GM12865 (cell line): ENCODE data around the gene CDH4.
"Not testable (repeated sequence)": the region's sequence is repeated elsewhere in the genome, so short reads cannot be mapped to it uniquely, and the experiment has no call there.

ENCODE experiments used
- DNase-seq: peaks from one replicate; pipeline ENCODE4 v3.0.0; 2010; ENCODE audit warnings: low read depth
- H3K4me3 ChIP-seq: 2 replicates; pipeline ENCODE4 v1.5.1; 2011; ENCODE audit warnings: mild to moderate bottlenecking, low read depth, low read length, control low read depth
- CTCF ChIP-seq: IDR thresholded peaks from 2 replicates; pipeline ENCODE4 v1.5.1; 2011; ENCODE audit warnings: low read length, control low read depth, low read depth, inconsistent platforms; ENCODE audit not compliant: insufficient read depth; ENCODE audit errors: missing control alignments

The CDH4 gene

DNA sequence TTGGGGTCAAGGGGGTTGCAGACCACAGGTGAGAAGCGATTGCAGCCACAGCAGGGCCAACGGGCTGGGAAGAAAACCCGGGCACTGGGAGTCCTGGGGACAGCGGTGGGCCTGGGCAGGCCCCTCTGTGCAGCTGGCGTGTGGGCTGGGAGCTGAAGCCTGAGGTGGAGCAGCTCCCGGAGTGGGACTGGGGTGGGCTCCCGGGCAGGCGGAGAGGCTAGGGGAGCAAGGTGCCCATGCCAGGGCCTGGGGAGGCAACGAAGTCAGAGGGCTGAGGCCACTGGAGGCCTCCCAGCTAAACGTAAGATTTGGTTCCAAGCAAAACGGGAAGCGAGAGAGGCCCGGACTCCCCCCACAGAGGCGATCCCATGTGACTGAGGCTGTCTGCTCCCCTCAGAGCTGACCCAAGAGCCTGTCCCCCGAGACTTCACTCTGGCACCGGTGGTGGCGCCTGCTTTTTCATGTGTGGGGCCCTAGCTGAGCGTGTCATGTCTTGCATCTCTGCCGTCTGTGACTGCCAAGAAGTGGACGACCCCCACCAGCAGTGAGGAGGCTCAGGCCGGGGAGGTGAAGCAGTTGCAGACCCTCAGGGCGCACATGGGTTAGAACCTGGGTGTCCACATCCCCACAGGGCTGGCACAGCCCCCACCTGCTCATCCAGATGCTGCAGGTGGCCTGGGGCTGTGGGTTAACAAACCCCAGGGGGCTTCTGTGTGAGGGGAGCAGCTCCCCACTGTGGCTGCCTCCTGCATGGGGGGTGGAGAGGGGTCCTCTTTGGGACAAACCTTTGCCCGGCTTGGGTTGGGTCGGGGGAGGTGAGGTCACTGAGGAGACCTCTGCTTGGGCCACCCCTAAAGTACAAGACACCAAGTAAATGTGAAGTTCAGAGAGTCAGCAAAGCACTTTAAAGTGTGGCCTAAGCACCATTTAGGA is 601.3 kb downstream of the CDH4 start:
- no peak for DNase-seq
- no peak for TF ChIP-seq CTCF
- H3K4me3 ChIP-seq: no peak overlapping the region

DNA sequence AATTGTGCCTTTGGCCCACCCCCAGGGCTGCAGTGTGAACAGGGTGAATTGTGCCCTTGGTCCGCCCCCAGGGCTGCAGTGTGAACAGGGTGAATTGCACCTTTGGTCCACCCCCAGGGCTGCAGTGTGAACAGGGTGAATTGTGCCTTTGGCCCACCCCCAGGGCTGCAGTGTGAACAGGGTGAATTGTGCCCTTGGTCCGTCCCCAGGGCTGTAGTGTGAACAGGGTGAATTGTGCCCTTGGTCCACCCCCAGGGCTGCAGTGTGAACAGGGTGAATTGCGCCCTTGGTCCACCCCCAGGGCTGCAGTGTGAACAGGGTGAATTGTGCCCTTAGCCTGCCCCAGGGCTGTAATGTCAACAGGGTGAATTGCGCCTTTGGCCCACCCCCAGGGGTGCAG is 602.5 kb downstream of the CDH4 start:
- H3K4me3 ChIP-seq, DNase-seq: not testable (repeated sequence)

- no peak for DNase-seq
- no peak overlapping the region for H3K4me3 ChIP-seq
Measured at GRCh38 chr20:61855286-61855685, 603.2 kb downstream of the CDH4 start.

DNA sequence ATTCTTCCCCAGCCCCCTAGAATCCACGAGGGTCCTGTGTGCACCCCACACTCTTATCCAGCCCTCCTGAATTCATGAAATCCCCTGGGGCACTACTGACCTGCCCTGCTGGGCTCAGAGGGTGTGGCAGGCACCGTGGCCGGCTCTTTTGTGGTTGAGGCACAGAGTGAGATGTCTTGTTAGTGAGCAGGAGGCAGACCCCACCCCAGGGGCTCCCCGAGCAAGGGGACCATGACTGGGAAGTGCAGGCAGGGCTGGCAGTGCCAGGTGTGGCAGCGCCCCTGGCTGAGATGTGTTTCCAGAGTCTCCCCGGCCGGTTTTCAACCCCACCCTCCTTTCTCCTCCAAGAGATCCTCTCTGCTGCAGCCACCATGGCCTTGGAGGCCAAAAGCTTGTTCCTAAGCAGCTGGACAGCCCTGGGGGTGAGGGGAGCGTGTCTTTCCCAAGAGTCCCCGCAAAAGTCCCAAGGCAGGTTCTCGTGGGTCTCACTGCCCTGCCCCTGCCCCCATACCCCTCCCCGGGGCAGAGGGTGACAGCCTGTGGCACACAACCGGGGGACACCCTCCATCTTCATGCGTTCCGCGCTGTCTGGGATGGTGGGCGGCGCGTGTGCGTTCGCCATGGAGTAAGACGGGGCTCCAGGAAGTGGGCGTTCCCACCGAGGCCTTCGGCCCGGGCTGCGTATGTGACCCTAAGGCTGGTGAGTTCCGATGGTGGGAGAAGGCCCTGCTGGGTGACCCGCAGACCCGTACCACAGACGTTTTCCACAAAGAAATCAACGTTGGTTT is 604.8 kb downstream of the CDH4 start:
- no peak overlapping the region for H3K4me3 ChIP-seq
- no peak for DNase-seq
- no peak for TF ChIP-seq CTCF

More at GRCh38 chr20:61855286-61855685, 603.2 kb downstream of the CDH4 start:
- TF ChIP-seq CTCF: no peak

GRCh38 chr20:61857414-61857775 is 605.3 kb downstream of the CDH4 start:
- no peak overlapping the region for H3K4me3 ChIP-seq
- no peak for TF ChIP-seq CTCF
- no peak for DNase-seq

DNA sequence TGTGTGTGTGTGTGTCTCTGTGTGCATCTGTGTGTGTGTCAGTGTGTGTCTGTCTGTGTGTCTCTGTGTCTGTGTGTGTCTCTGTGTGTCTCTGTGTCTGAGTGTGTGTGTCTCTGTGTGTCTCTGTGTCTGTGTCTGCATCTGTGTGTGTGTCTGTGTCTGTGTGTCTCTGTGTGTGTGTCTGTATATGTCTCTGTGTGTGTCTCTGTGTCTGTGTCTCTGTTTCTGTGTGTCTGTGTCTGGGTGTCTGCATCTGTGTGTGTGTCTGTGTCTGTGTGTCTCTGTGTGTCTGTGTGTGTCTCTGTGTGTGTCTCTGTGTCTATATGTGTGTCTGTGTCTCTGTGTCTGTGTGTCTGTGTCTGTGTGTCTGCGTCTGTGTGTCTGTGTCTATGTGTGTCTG is 605.8 kb downstream of the CDH4 start:
- no peak for DNase-seq
- H3K4me3 ChIP-seq: no peak overlapping the region
- no peak for TF ChIP-seq CTCF

DNA sequence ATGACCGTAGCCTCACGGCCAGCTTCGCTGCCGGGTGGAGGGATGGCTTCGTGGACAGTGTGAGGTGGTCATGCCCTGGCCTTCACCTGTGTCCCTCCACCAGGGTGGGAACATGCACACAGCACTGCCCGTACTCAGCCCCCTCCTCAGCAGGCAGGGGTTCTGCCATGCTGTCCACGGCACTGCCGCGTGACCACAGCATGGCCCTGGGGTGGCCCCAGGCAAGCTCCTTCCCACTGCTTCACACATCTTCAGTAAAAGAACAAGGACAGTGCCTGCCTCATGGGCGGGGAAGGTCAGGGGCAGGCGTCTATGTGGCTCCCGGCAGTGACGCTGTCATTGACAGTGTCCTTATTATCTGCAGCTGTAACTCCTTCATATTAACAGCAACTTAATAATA is 607.7 kb downstream of the CDH4 start:
- no peak for DNase-seq
- no peak overlapping the region for H3K4me3 ChIP-seq
- no peak for TF ChIP-seq CTCF
